ENCODE measurements around the gene SNRPD3.
"Not testable (repeated sequence)": the region's sequence is repeated elsewhere in the genome, so short reads cannot be mapped to it uniquely, and the experiment has no call there.

The SNRPD3 gene

GRCh38 chr22:24609888-24610287, 54.1 kb downstream of the SNRPD3 start:
- not testable (repeated sequence) for DNase-seq (ENCODE audit: low read depth in 3 of 3)

- not testable (repeated sequence) for DNase-seq (ENCODE audit: low read depth in 3 of 3)
Measured at GRCh38 chr22:24614794-24615193, 59.0 kb downstream of the SNRPD3 start.

GRCh38 chr22:24621244-24621643, 65.4 kb downstream of the SNRPD3 start:
- not testable (repeated sequence) for DNase-seq (ENCODE audit: low read depth in 3 of 3)

GRCh38 chr22:24622596-24622995, 66.8 kb downstream of the SNRPD3 start:
- DNase-seq (ENCODE audit: low read depth in 3 of 3) = not testable (repeated sequence)
